ENCODE results near the gene SHC3. TPM values are rescaled to one million over a fixed set of nuclear protein-coding genes. Genes with fewer than 3 reads are reported as not detected.

Gene SHC3
- total and polyA plus RNA-seq, 12 donors = 0.15 to 0.71 (median 0.33) TPM

- H3K27me3 ChIP-seq = no peaks in the 10 kb centered on the region
- peak in 4 of 8 donors; percentile 21 to 47 (median 25) for ATAC-seq
- H3K9me3 ChIP-seq = peaks cover 0 to 1% (median 0%) of the 10 kb centered on the region in 11 donors
- TF ChIP-seq CTCF (IDR thresholded peaks at IDR 0.05) = no peak
- no peak overlapping the region for H3K4me3 ChIP-seq
- peaks cover 0 to 31% (median 5%) of the 10 kb centered on the region in 9 donors for H3K4me1 ChIP-seq
- intact Hi-C loops (cut with DNase I) = no loop called here
- WGBS, 2 donors = 32 to 33% methylated on average over 8 of the region's 8 CpGs
- no peak for DNase-seq
- no peak overlapping the region for H3K27ac ChIP-seq
- H3K36me3 ChIP-seq = no peaks in the 10 kb centered on the region
These were observed 142.2 kb downstream of the SHC3 start for GRCh38 chr9:89036383-89036782.

GRCh38 chr9:89032661-89033060, 146.0 kb downstream of the SHC3 start:
- ATAC-seq (no peak), DNase-seq (no peak)
- Histone ChIP-seq H3K4me3 (no peak overlapping the region), H3K27ac (no peak overlapping the region), H3K4me1 (peaks cover 0 to 15% (median under 1%) of the 10 kb centered on the region in 9 donors), H3K27me3 (peaks cover 0 to 3% (median 0%) of the 10 kb centered on the region in 7 donors), H3K9me3 (peaks cover 0 to 28% (median 20%) of the 10 kb centered on the region in 11 donors), H3K36me3 (no peaks in the 10 kb centered on the region)
- TF ChIP-seq CTCF (IDR thresholded peaks at IDR 0.05) = no peak
- 79 to 85% methylated on average over 5 of the region's 5 CpGs for WGBS, 2 donors
- intact Hi-C loops (cut with DNase I) = no loop called here

GRCh38 chr9:89032173-89032572, 146.4 kb downstream of the SHC3 start:
- intact Hi-C loops (cut with DNase I) = no loop called here
- no peak overlapping the region for H3K4me3 ChIP-seq
- H3K27ac ChIP-seq = no peak overlapping the region
- TF ChIP-seq CTCF (IDR thresholded peaks at IDR 0.05) = no peak
- 83 to 86% methylated on average over 5 of the region's 5 CpGs for WGBS, 2 donors
- peaks cover 0 to 3% (median 0%) of the 10 kb centered on the region in 7 donors for H3K27me3 ChIP-seq
- H3K4me1 ChIP-seq = peaks cover 0 to 12% (median 0%) of the 10 kb centered on the region in 9 donors
- DNase-seq (no peak), ATAC-seq (no peak)
- peaks cover 0 to 28% (median 20%) of the 10 kb centered on the region in 11 donors for H3K9me3 ChIP-seq
- no peaks in the 10 kb centered on the region for H3K36me3 ChIP-seq

- ATAC-seq = no peak
- intact Hi-C loops (cut with DNase I) = no loop called here
- no peak for TF ChIP-seq CTCF (IDR thresholded peaks at IDR 0.05)
These were observed 148.8 kb downstream of the SHC3 start for GRCh38 chr9:89029788-89030187.

More at GRCh38 chr9:89029788-89030187, 148.8 kb downstream of the SHC3 start:
- peaks cover 0 to 8% (median 0%) of the 10 kb centered on the region in 9 donors for H3K4me1 ChIP-seq
- no peak overlapping the region for H3K4me3 ChIP-seq
- no peak overlapping the region for H3K27ac ChIP-seq
- peaks cover 0 to 28% (median 20%) of the 10 kb centered on the region in 11 donors for H3K9me3 ChIP-seq
- H3K36me3 ChIP-seq = no peaks in the 10 kb centered on the region
- H3K27me3 ChIP-seq = peaks cover 0 to 3% (median 0%) of the 10 kb centered on the region in 7 donors
- no peak for DNase-seq
